Measurements from ENCODE around the gene CDH13.

DNA sequence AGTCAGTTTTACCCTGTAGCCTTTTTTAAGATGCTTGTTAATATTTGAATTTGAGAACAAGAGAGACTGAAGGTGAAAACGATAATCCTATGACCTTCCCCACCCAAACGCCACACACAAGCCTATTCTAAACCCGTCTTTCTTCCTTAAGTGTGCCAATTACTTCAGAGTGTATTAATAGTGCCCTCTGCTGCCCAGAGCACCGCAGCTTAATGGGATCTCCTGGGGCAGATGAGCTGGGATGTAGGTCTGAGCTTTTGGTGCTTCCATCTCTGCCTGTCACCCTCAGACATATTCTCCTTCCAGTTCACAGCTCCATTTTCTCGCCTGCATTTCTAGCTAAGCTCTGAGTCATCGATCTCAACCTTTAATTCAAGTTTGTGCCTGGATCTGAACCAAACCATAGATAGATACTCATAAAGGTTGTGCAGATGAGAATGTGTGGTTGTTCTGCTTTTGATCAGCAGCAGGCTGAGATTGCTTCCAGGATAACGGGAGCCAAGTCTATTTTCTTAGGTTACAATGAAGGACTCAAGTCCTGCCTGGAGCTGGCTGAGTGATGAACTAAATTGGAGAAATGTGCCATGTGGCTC, 46.4 kb upstream of the CDH13 start:
- TF ChIP-seq, protein P1, sequence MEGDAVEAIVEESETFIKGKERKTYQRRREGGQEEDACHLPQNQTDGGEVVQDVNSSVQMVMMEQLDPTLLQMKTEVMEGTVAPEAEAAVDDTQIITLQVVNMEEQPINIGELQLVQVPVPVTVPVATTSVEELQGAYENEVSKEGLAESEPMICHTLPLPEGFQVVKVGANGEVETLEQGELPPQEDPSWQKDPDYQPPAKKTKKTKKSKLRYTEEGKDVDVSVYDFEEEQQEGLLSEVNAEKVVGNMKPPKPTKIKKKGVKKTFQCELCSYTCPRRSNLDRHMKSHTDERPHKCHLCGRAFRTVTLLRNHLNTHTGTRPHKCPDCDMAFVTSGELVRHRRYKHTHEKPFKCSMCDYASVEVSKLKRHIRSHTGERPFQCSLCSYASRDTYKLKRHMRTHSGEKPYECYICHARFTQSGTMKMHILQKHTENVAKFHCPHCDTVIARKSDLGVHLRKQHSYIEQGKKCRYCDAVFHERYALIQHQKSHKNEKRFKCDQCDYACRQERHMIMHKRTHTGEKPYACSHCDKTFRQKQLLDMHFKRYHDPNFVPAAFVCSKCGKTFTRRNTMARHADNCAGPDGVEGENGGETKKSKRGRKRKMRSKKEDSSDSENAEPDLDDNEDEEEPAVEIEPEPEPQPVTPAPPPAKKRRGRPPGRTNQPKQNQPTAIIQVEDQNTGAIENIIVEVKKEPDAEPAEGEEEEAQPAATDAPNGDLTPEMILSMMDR (IDR thresholded peaks at IDR 0.05; ENCODE audit: low read length): no peak
- no peak for TF ChIP-seq EZH2phosphoT487 (IDR thresholded peaks at IDR 0.05; ENCODE audit: low read length)
- TF ChIP-seq EZH2 (optimal IDR thresholded peaks at IDR 0.05; ENCODE audit: low read depth, low read length): no peak
